A673 (cell line): Measurements from ENCODE around the gene ZNF397. TPM values are rescaled to one million over a fixed set of nuclear protein-coding genes. Genes with fewer than 3 reads are reported as not detected.
A peak's percentile ranks its signal among the peaks of the same experiment; 100 is the strongest.
"Not testable (repeated sequence)": the region's sequence is repeated elsewhere in the genome, so short reads cannot be mapped to it uniquely, and the experiment has no call there.

ENCODE experiments used
- BruUV-seq: library from RNA; stranded (reverse); fragments of 400-500 nt; replicated peaks from 2 replicates; lab custom pipeline; 2021; lab: Mats Ljungman, UMichigan
- CTCF ChIA-PET: fragments of 300-600 bp; sonication (Branson Sonifier 250); formaldehyde crosslinking; loops from one replicate; lab custom pipeline; 2022; ENCODE audit warnings: antibody characterized with exemption; lab: Charles Lee
- POLR2A ChIA-PET: fragments of 300-600 bp; sonication (Branson Sonifier 250); formaldehyde crosslinking; loops from one replicate; lab custom pipeline; 2022; ENCODE audit warnings: antibody characterized with exemption; ENCODE audit not compliant: low non-redundant PET; lab: Charles Lee
- DNase-seq: peaks from one replicate; pipeline ENCODE4 v3.0.0-alpha.2; 2015; ENCODE audit warnings: low spot score
- H3K27ac ChIP-seq: fragments of 200-600 bp; sonication (generic); 2 replicates; pipeline ENCODE4 v1.5.1; 2016; ENCODE audit warnings: mixed run types, low read depth, mild to moderate bottlenecking, mixed read lengths, antibody characterized with exemption, low read length; ENCODE audit not compliant: poor library complexity, severe bottlenecking
- H3K27me3 ChIP-seq: fragments of 200-600 bp; sonication (generic); replicated peaks from 2 replicates; pipeline ENCODE4 v1.6.1; 2017; ENCODE audit warnings: mixed run types, low read depth, mild to moderate bottlenecking, mixed read lengths, antibody characterized with exemption, low read length; ENCODE audit not compliant: insufficient read depth, poor library complexity
- H3K36me3 ChIP-seq: fragments of 200-600 bp; sonication (generic); 2 replicates; pipeline ENCODE4 v1.6.1; 2016; ENCODE audit warnings: mixed run types, mild to moderate bottlenecking, mixed read lengths, antibody characterized with exemption, low read length; ENCODE audit not compliant: insufficient read depth, poor library complexity, severe bottlenecking
- H3K4me1 ChIP-seq: fragments of 200-600 bp; sonication (generic); 2 replicates; pipeline ENCODE4 v1.6.1; 2017; ENCODE audit warnings: mixed run types, mild to moderate bottlenecking, mixed read lengths, antibody characterized with exemption, low read length; ENCODE audit not compliant: insufficient read depth, poor library complexity, severe bottlenecking
- H3K4me3 ChIP-seq: fragments of 200-600 bp; sonication (generic); 2 replicates; pipeline ENCODE4 v1.5.1; 2016; ENCODE audit warnings: low read depth, mixed run types, mild to moderate bottlenecking, mixed read lengths, low read length; ENCODE audit not compliant: poor library complexity, severe bottlenecking
- H3K9me3 ChIP-seq: fragments of 200-600 bp; sonication (generic); 2 replicates; pipeline ENCODE4 v1.6.1; 2016; ENCODE audit warnings: mixed run types, low read depth, mild to moderate bottlenecking, mixed read lengths, antibody characterized with exemption, low read length; ENCODE audit not compliant: poor library complexity, severe bottlenecking
- EZH2 ChIP-seq: fragments of 200-600 bp; sonication (generic); IDR thresholded peaks from 2 replicates; pipeline ENCODE4 v1.6.1; 2017; ENCODE audit warnings: borderline replicate concordance, low read depth, mild to moderate bottlenecking, mixed read lengths, antibody characterized with exemption, low read length; ENCODE audit not compliant: poor library complexity, severe bottlenecking
- intact Hi-C: fragments of 100-400 bp; cut with micrococcal nuclease; formaldehyde crosslinking; loops from one replicate; pipeline ENCODE4 v1.10.0; 2022; ENCODE audit not compliant: unreplicated experiment
- total RNA-seq: library from RNA; stranded (reverse); gene quantifications from 2 replicates; pipeline ENCODE4 v1.2.3, GENCODE V29; 2021
- TF ChIP-seq, protein P1 (sequence below): fragments of 300-800, 200-600 bp; sonication (generic); conservative IDR thresholded peaks from 2 replicates; pipeline ENCODE4 v1.5.1; 2017; ENCODE audit warnings: low read depth, mild to moderate bottlenecking, antibody characterized with exemption, low read length, moderate library complexity, mixed read lengths

The ZNF397 gene
- total RNA-seq, 1 experiment from 2014 or later: 34.5 TPM

DNA sequence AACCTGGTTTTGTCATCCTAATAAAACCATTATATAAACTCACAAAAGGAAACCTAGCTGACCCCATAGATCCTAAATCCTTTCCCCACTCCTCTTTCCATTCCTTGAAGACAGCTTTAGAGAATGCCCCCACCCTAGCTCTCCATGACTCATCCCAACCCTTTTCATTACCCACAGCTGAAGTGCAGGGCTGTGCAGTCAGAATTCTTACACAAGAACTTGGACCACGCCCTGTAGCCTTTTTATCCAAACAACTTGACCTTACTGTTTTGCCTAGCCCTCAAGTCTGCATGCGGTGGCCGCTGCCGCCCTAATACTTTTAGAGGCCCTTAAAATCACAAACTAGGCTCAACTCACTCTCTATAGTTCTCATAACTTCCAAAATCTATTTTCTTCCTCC, 21.5 kb upstream of the ZNF397 start:
- POLR2A ChIA-PET, H3K27me3 ChIP-seq, H3K4me3 ChIP-seq, CTCF ChIA-PET, H3K4me1 ChIP-seq, H3K27ac ChIP-seq, intact Hi-C loops, H3K36me3 ChIP-seq, H3K9me3 ChIP-seq, BruUV-seq, DNase-seq: not testable (repeated sequence)

DNA sequence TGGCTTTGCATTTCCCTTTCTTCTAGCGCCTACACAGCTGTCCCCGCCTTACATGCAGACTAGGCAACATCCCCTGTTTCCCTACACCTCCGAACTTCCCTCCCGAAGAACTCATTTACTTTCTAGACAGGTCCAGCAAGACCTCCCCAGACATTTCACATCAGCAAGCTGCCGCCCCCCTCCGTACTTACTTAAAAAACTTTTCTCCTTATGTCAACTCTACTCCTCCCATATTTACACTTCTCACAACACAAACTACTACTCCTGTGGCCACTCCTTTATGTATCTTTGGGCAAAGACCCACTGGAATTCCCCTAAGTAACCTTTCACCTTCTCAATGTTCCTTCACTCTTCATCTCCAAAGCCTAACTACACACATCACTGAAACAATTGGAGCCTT, 20.4 kb upstream of the ZNF397 start:
- Histone ChIP-seq H3K4me3 (no peak overlapping the region), H3K27ac (no peak overlapping the region), H3K4me1 (no peaks in the 10 kb centered on the region), H3K27me3 (no peaks in the 10 kb centered on the region), H3K36me3 (no peaks in the 10 kb centered on the region), H3K9me3 (no peaks in the 10 kb centered on the region)
- intact Hi-C loops: no loop called here
- no peak for TF ChIP-seq EZH2
- TF ChIP-seq, protein P1, sequence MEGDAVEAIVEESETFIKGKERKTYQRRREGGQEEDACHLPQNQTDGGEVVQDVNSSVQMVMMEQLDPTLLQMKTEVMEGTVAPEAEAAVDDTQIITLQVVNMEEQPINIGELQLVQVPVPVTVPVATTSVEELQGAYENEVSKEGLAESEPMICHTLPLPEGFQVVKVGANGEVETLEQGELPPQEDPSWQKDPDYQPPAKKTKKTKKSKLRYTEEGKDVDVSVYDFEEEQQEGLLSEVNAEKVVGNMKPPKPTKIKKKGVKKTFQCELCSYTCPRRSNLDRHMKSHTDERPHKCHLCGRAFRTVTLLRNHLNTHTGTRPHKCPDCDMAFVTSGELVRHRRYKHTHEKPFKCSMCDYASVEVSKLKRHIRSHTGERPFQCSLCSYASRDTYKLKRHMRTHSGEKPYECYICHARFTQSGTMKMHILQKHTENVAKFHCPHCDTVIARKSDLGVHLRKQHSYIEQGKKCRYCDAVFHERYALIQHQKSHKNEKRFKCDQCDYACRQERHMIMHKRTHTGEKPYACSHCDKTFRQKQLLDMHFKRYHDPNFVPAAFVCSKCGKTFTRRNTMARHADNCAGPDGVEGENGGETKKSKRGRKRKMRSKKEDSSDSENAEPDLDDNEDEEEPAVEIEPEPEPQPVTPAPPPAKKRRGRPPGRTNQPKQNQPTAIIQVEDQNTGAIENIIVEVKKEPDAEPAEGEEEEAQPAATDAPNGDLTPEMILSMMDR: no peak
- DNase-seq: no peak
- ChIA-PET POLR2A (no interaction called here), CTCF (no interaction called here)
- BruUV-seq: no TSS peak

DNA sequence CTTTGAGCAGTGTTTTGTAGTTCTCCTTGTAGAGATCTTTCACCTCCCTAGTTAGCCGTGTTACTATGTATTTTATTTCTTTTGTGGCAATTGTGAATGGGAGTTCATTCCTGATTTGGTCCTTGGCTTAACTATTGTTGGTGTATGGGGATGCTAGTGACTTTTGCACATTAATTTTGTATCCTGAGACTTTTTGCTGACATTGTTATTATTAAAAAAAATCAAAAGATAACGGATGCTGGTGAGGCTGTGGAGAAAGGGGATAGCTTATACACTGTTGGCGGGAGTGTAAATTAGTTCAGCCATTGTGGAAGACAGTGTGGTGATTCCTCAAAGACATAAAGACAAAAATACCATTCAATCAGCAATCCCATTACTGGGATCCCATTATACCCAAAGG, 17.0 kb upstream of the ZNF397 start:
- no peak overlapping the region for H3K27ac ChIP-seq
- TF ChIP-seq EZH2: no peak
- TF ChIP-seq, protein P1: no peak
- H3K9me3 ChIP-seq: no peaks in the 10 kb centered on the region
- no TSS peak for BruUV-seq
- H3K27me3 ChIP-seq: no peaks in the 10 kb centered on the region
- H3K4me1 ChIP-seq: no peaks in the 10 kb centered on the region
- ChIA-PET POLR2A (no interaction called here), CTCF (no interaction called here)
- intact Hi-C loops: no loop called here
- no peaks in the 10 kb centered on the region for H3K36me3 ChIP-seq
- no peak for DNase-seq
- no peak overlapping the region for H3K4me3 ChIP-seq

DNA sequence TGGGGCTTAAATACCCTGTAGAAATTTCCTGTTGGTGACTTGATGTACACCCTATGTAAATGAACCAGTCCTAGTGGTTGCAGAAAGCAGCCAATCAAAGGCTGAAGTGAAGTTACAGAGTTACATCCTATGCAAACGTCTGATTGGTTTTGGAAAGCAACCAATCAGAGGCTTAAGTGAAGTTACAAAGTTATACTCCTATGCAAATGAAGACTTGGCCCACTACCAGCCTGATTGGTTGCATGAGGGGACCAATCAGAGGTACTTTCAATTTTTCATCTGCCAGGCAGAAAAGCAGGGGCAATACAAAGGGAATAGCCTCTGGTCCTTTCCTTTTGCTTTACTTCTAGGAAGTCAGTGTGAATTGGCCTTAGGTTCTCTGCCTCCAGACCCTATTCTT, 13.6 kb upstream of the ZNF397 start:
- CTCF ChIA-PET: no interaction called here
- Histone ChIP-seq H3K9me3 (no peaks in the 10 kb centered on the region), H3K36me3 (no peaks in the 10 kb centered on the region), H3K4me3 (no peak overlapping the region), H3K27me3 (no peaks in the 10 kb centered on the region), H3K4me1 (no peaks in the 10 kb centered on the region), H3K27ac (no peak overlapping the region)
- BruUV-seq: no TSS peak
- POLR2A ChIA-PET: no interaction called here
- TF ChIP-seq, protein P1: no peak
- no peak for TF ChIP-seq EZH2
- peak; percentile 50 for DNase-seq
- intact Hi-C loops: no loop called here
